Neuronal stem cell (in vitro differentiated cells): Measurements from ENCODE around the gene MYO15A.

Experiments
- DNase-seq: peaks from one replicate; pipeline ENCODE4 v3.0.0-alpha.2; 2013; ENCODE audit warnings: low spot score
- H2AFZ ChIP-seq: one replicate; pipeline ENCODE4 v1.6.1; 2013; ENCODE audit warnings: mild to moderate bottlenecking, low read length, inconsistent platforms
- H2AK5ac ChIP-seq: 2 replicates; pipeline ENCODE4 v1.6.1; 2013; ENCODE audit warnings: low read depth, mild to moderate bottlenecking, inconsistent platforms, low read length, moderate library complexity, mixed read lengths
- H2BK120ac ChIP-seq: 2 replicates; pipeline ENCODE4 v1.6.1; 2013; ENCODE audit warnings: low read depth, mild to moderate bottlenecking, inconsistent platforms, low read length, moderate library complexity, mixed read lengths
- H2BK12ac ChIP-seq: one replicate; pipeline ENCODE4 v1.6.1; 2013; ENCODE audit warnings: low read length, inconsistent platforms
- H2BK15ac ChIP-seq: 2 replicates; pipeline ENCODE4 v1.6.1; 2013; ENCODE audit warnings: mild to moderate bottlenecking, low read length, inconsistent platforms, mixed read lengths
- H2BK5ac ChIP-seq: one replicate; pipeline ENCODE4 v1.6.1; 2013; ENCODE audit warnings: inconsistent platforms, mild to moderate bottlenecking, low read length, moderate library complexity
- H3K14ac ChIP-seq: one replicate; pipeline ENCODE4 v1.6.1; 2013; ENCODE audit warnings: low read length, inconsistent platforms
- H3K18ac ChIP-seq: 2 replicates; pipeline ENCODE4 v1.6.1; 2013; ENCODE audit warnings: low read length, inconsistent platforms
- H3K23ac ChIP-seq: 2 replicates; pipeline ENCODE4 v1.6.1; 2013; ENCODE audit warnings: low read depth, mild to moderate bottlenecking, mixed read lengths, low read length, inconsistent platforms; ENCODE audit not compliant: poor library complexity
- H3K27ac ChIP-seq: replicated peaks from 3 replicates; pipeline ENCODE4 v1.5.1; 2013; ENCODE audit warnings: low read length, inconsistent platforms
- H3K27me3 ChIP-seq, 3 experiments: 2 replicates each; pipeline ENCODE4 v1.6.1; 2013; ENCODE audit warnings: low read length in 3 of 3, mild to moderate bottlenecking in 2 of 3, inconsistent platforms in 1 of 3, low read depth in 1 of 3, mixed read lengths in 1 of 3, moderate library complexity in 1 of 3; ENCODE audit not compliant: control insufficient read depth in 3 of 3, insufficient read depth in 3 of 3
- H3K36me3 ChIP-seq, 2 donors: replicated peaks in 1 of 2; 2 replicates each; pipeline ENCODE4 v1.6.1; 2013; ENCODE audit warnings: low read length in 2 of 2; ENCODE audit not compliant: control insufficient read depth in 2 of 2, insufficient read depth in 2 of 2
- H3K4ac ChIP-seq: 2 replicates; pipeline ENCODE4 v1.6.1; 2013; ENCODE audit warnings: inconsistent platforms, mild to moderate bottlenecking, low read length, moderate library complexity
- H3K4me1 ChIP-seq, 2 donors: 1 replicate in 1 of 2; 2 replicates in 1 of 2; pipeline ENCODE4 v1.6.1; 2013; ENCODE audit warnings: low read length in 2 of 2, low read depth in 1 of 2; ENCODE audit not compliant: control insufficient read depth in 2 of 2, insufficient read depth in 1 of 2
- H3K4me2 ChIP-seq: one replicate; pipeline ENCODE4 v1.6.1; 2013; ENCODE audit warnings: mild to moderate bottlenecking, low read length, inconsistent platforms; ENCODE audit not compliant: insufficient read depth, poor library complexity, severe bottlenecking
- H3K4me3 ChIP-seq, 2 donors: 2 replicates each; pipeline ENCODE4 v1.5.1; 2013; ENCODE audit warnings: low read length in 2 of 2, mild to moderate bottlenecking in 2 of 2, inconsistent platforms in 1 of 2, moderate library complexity in 1 of 2
- H3K79me1 ChIP-seq: one replicate; pipeline ENCODE4 v1.6.1; 2013; ENCODE audit warnings: low read depth, mild to moderate bottlenecking, inconsistent platforms, low read length, moderate library complexity
- H3K9ac ChIP-seq: one replicate; pipeline ENCODE4 v1.6.1; 2013; ENCODE audit warnings: mild to moderate bottlenecking, low read depth, low read length, inconsistent platforms; ENCODE audit not compliant: poor library complexity
- H3K9me3 ChIP-seq, 2 donors: replicated peaks in 1 of 2; 2 replicates each; pipeline versions ENCODE3 to v1.6.1; 2013; ENCODE audit warnings: low read length in 2 of 2, mild to moderate bottlenecking in 2 of 2, inconsistent platforms in 1 of 2, low read depth in 1 of 2, mixed read lengths in 1 of 2, moderate library complexity in 1 of 2; ENCODE audit not compliant: control insufficient read depth in 2 of 2, insufficient read depth in 1 of 2
- H4K8ac ChIP-seq: one replicate; pipeline ENCODE4 v1.6.1; 2013; ENCODE audit warnings: low read depth, mild to moderate bottlenecking, inconsistent platforms, low read length, moderate library complexity
- H4K91ac ChIP-seq: one replicate; pipeline ENCODE4 v1.6.1; 2013; ENCODE audit warnings: low read length, low read depth, mild to moderate bottlenecking, inconsistent platforms; ENCODE audit not compliant: poor library complexity
- WGBS, 2 donors: extraction: QIAGEN DNeasy Blood & Tissue Kit; methylation state at CpG; one replicate each; pipeline ENCODE4 v1.1.7; 2013; ENCODE audit warnings: missing lambda C conversion rate in 2 of 2, mixed read lengths in 1 of 2; ENCODE audit not compliant: insufficient read length in 2 of 2, insufficient replicate concordance in 1 of 2; ENCODE audit errors: extremely low coverage in 2 of 2; 5-methylcytosine and 5-hydroxymethylcytosine counted together

The MYO15A gene

DNA sequence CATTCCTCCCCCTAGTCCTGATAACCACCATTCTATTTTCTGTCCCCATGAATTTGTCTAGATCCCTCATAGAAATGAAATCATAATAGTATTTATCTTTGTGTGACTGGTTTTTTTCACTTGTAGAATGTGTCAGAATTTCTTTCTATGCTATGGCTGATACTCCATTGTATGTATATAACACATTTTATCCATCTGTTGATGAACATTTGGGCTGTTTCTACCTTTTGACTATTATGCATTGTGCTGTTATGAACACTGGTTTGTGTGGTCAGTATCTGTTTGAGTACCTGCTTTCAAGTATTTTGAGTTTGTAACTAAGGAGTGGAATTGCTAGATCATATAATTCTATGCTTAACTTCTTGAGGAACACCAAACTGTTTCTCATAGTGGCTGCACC lies 36.8 kb upstream of the MYO15A start:
- H3K79me1 ChIP-seq, result no peaks in the 10 kb centered on the region
- no peak overlapping the region for H3K23ac ChIP-seq
- H2BK5ac ChIP-seq, result no peak overlapping the region
- peaks cover 3 to 4% of the 10 kb centered on the region in 2 donors for H3K4me1 ChIP-seq
- H3K27me3 ChIP-seq, result peaks cover 0 to 2% (median 0%) of the 10 kb centered on the region in 3 experiments
- H3K4ac ChIP-seq, result no peak overlapping the region
- DNase-seq, result no peak
- no peak overlapping the region for H3K4me2 ChIP-seq
- H3K14ac ChIP-seq, result no peak overlapping the region
- no peak overlapping the region for H2BK120ac ChIP-seq
- H2BK12ac ChIP-seq, result no peak overlapping the region
- peak overlapping the region; percentile 86 for H2AFZ ChIP-seq
- peaks cover 0 to 2% of the 10 kb centered on the region in 2 donors for H3K9me3 ChIP-seq
- H3K18ac ChIP-seq, result no peak overlapping the region
- H4K91ac ChIP-seq, result no peak overlapping the region
- no peak overlapping the region for H2AK5ac ChIP-seq
- no peak overlapping the region for H3K9ac ChIP-seq
- no peak overlapping the region for H3K4me3 ChIP-seq
- peaks cover 0 to 3% of the 10 kb centered on the region in 2 donors for H3K36me3 ChIP-seq
- no peak overlapping the region for H2BK15ac ChIP-seq
- H3K27ac ChIP-seq, result no peak overlapping the region
- no peak overlapping the region for H4K8ac ChIP-seq

DNA sequence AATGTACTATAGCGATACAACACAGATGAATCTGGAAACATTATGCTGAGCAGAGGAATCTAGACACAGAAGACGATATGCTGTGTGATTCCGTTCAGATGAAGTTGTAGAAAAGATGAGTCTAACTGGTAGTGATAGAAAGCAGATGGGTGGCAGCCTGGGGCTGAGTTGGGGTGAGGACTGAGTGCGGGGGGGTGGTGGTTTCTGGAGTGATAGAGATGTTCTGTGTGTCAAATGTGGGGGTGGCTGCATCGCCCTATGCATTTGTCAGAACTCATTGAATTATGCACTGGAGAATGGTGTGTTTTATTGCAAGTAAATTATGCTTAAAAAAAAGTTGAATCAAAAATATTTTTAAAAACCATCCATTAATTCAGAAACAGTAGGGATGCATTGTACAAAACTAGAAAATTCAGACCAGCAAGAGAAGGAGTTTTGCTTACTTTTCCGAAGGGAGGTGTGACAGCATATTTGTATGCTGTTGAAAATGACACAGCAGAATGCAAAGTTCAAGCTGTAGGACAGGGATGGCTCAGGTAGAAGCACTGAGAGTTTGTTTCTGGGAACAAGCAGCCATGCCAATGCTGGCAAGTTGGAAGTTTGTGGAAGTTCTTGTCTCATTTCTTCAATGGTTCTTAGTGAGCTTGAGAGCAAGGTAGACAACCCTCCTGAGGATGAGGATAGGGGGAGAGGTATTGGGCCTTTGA lies 33.8 kb upstream of the MYO15A start:
- Histone ChIP-seq H3K9me3 (peaks cover 0 to 2% of the 10 kb centered on the region in 2 donors), H2AFZ (no peak overlapping the region), H2AK5ac (no peak overlapping the region), H2BK5ac (no peak overlapping the region), H3K18ac (no peak overlapping the region), H4K8ac (no peak overlapping the region), H3K4me1 (peaks cover 3 to 4% of the 10 kb centered on the region in 2 donors), H2BK12ac (no peak overlapping the region), H4K91ac (no peak overlapping the region), H3K79me1 (no peaks in the 10 kb centered on the region), H3K4ac (no peak overlapping the region), H3K14ac (no peak overlapping the region), H3K27ac (no peak overlapping the region), H2BK120ac (no peak overlapping the region), H2BK15ac (no peak overlapping the region), H3K36me3 (no peaks in the 10 kb centered on the region), H3K9ac (no peak overlapping the region), H3K23ac (no peak overlapping the region), H3K4me3 (no peak overlapping the region), H3K4me2 (no peak overlapping the region), H3K27me3 (peaks cover 0 to 2% (median 0%) of the 10 kb centered on the region in 3 experiments)
- no peak for DNase-seq
- WGBS, 2 donors, result no CpG with 5 or more reads among the region's 6 CpGs

DNA sequence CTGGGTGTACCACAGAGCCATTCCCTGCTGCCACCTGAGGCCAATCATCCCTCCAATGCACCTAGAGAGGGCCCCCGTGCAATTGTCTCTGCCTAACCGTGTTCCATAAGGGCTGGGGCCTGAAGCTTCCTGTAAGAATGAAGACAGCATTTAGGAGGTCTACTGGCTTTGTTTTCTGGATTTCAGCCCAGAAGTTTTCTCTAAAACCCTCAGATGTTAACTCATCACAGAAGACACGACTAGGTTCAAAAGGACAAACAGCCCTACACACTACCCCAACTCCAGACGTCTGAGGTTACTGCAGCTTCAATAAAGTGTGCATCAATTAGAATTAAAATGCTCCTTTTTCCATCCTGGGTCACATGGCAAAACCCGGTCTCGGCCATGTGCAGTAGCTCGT lies 31.6 kb upstream of the MYO15A start:
- no peak overlapping the region for H4K91ac ChIP-seq
- no peak overlapping the region for H3K23ac ChIP-seq
- no peak overlapping the region for H2BK12ac ChIP-seq
- peaks cover 0 to 2% (median 0%) of the 10 kb centered on the region in 3 experiments for H3K27me3 ChIP-seq
- H2BK5ac ChIP-seq, result no peak overlapping the region
- H3K9ac ChIP-seq, result no peak overlapping the region
- H3K4ac ChIP-seq, result no peak overlapping the region
- H3K79me1 ChIP-seq, result no peaks in the 10 kb centered on the region
- DNase-seq, result no peak
- H2AFZ ChIP-seq, result peak overlapping the region; percentile 51
- H2AK5ac ChIP-seq, result no peak overlapping the region
- H3K4me3 ChIP-seq, result no peak overlapping the region
- no peaks in the 10 kb centered on the region for H3K4me1 ChIP-seq
- H4K8ac ChIP-seq, result no peak overlapping the region
- WGBS, 2 donors, result no CpG with 5 or more reads among the region's 7 CpGs
- H3K9me3 ChIP-seq, result peaks cover 0 to 2% of the 10 kb centered on the region in 2 donors
- no peak overlapping the region for H2BK15ac ChIP-seq
- H3K14ac ChIP-seq, result no peak overlapping the region
- H2BK120ac ChIP-seq, result no peak overlapping the region
- no peaks in the 10 kb centered on the region for H3K36me3 ChIP-seq
- no peak overlapping the region for H3K18ac ChIP-seq
- H3K27ac ChIP-seq, result no peak overlapping the region
- no peak overlapping the region for H3K4me2 ChIP-seq

DNA sequence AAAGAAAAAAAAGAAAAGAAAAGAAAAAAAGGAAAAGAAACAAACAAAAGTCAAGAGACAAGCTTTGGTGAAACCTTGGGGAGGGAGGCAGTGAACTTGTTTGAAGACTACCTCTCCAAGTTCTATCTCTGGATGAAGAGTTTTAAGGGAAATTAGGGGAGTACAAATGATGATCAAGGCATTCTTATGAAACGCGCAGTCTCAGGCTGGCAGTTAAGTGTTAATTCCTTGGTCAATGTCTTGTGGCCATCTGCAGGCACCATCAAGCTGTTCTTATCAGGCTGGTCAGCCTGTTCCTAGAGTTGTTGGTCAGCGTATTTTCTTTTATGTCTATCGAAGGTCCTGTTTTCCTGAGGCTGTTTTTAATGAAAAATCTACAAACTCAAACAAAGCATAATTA lies 29.0 kb upstream of the MYO15A start:
- H2AFZ ChIP-seq, result no peak overlapping the region
- H4K91ac ChIP-seq, result no peak overlapping the region
- H3K9me3 ChIP-seq, result peaks cover 0 to 2% of the 10 kb centered on the region in 2 donors
- H3K4me2 ChIP-seq, result no peak overlapping the region
- no peak overlapping the region for H2AK5ac ChIP-seq
- H3K27ac ChIP-seq, result no peak overlapping the region
- no peak overlapping the region for H3K18ac ChIP-seq
- H3K14ac ChIP-seq, result no peak overlapping the region
- no peak overlapping the region for H4K8ac ChIP-seq
- H3K4me1 ChIP-seq, result no peaks in the 10 kb centered on the region
- H3K79me1 ChIP-seq, result no peaks in the 10 kb centered on the region
- H3K23ac ChIP-seq, result no peak overlapping the region
- H2BK5ac ChIP-seq, result no peak overlapping the region
- no peak overlapping the region for H3K4ac ChIP-seq
- peaks cover 0 to 2% (median 0%) of the 10 kb centered on the region in 3 experiments for H3K27me3 ChIP-seq
- no CpG with 5 or more reads among the region's 4 CpGs for WGBS, 2 donors
- no peak overlapping the region for H2BK120ac ChIP-seq
- no peak overlapping the region for H2BK15ac ChIP-seq
- no peak overlapping the region for H2BK12ac ChIP-seq
- H3K9ac ChIP-seq, result no peak overlapping the region
- no peak for DNase-seq
- no peaks in the 10 kb centered on the region for H3K36me3 ChIP-seq
- H3K4me3 ChIP-seq, result no peak overlapping the region
